ENCODE data around the gene MAP3K6. TPM values are rescaled to one million over a fixed set of nuclear protein-coding genes. Genes with fewer than 3 reads are reported as not detected.
A peak's percentile ranks its signal among the peaks of the same experiment; 100 is the strongest.

The MAP3K6 gene
- total RNA-seq, 1 donor from 2014 or later = 117 TPM

- DNase-seq (no peak), ATAC-seq (no peak)
- Histone ChIP-seq H3K27me3 (ENCODE audit: low read depth) (no peaks in the 10 kb centered on the region), H3K27ac (no peak overlapping the region), H3K4me3 (no peak overlapping the region), H3K36me3 (peaks cover 99% of the 10 kb centered on the region), H3K9me3 (no peaks in the 10 kb centered on the region), H3K4me1 (peaks cover 15% of the 10 kb centered on the region)
- TF ChIP-seq CTCF (IDR thresholded peaks at IDR 0.05) = no peak
- intact Hi-C loops (cut with DNase I) = no loop called here
Observed at GRCh38 chr1:27358928-27359313, 7.8 kb downstream of the MAP3K6 start.

GRCh38 chr1:27358038-27358927, 8.5 kb downstream of the MAP3K6 start:
- DNase-seq = no peak
- no peaks in the 10 kb centered on the region for H3K27me3 ChIP-seq (ENCODE audit: low read depth)
- no peak overlapping the region for H3K27ac ChIP-seq
- no peak for ATAC-seq
- peaks cover 12% of the 10 kb centered on the region for H3K4me1 ChIP-seq
- TF ChIP-seq CTCF (IDR thresholded peaks at IDR 0.05) = no peak
- no peak overlapping the region for H3K4me3 ChIP-seq
- H3K9me3 ChIP-seq = no peaks in the 10 kb centered on the region
- H3K36me3 ChIP-seq = peaks cover 99% of the 10 kb centered on the region
- intact Hi-C loops (cut with DNase I) = no loop called here

GRCh38 chr1:27357281-27358037, 9.3 kb downstream of the MAP3K6 start:
- intact Hi-C loops (cut with DNase I) = no loop called here
- peak; percentile 88 for DNase-seq
- H3K27ac ChIP-seq = peak overlapping the region; percentile 49
- H3K9me3 ChIP-seq = no peaks in the 10 kb centered on the region
- H3K4me3 ChIP-seq = peak overlapping the region; percentile 35
- peak; percentile 77 to 83 for ATAC-seq
- H3K27me3 ChIP-seq (ENCODE audit: low read depth) = no peaks in the 10 kb centered on the region
- H3K36me3 ChIP-seq = peaks cover 97% of the 10 kb centered on the region
- TF ChIP-seq CTCF (IDR thresholded peaks at IDR 0.05) = peak; percentile 99
- H3K4me1 ChIP-seq = peaks cover 12% of the 10 kb centered on the region

GRCh38 chr1:27356619-27357280, 10.0 kb downstream of the MAP3K6 start:
- ATAC-seq (peak; percentile 7 to 8), DNase-seq (peak; percentile 57)
- no peak for TF ChIP-seq CTCF (IDR thresholded peaks at IDR 0.05)
- peaks cover 90% of the 10 kb centered on the region for H3K36me3 ChIP-seq
- no peaks in the 10 kb centered on the region for H3K9me3 ChIP-seq
- H3K27ac ChIP-seq = peak overlapping the region; percentile 49
- intact Hi-C loops (cut with DNase I) = no loop called here
- H3K4me3 ChIP-seq = peak overlapping the region; percentile 35
- H3K27me3 ChIP-seq (ENCODE audit: low read depth) = no peaks in the 10 kb centered on the region
- peaks cover 12% of the 10 kb centered on the region for H3K4me1 ChIP-seq

- Histone ChIP-seq H3K4me1 (peaks cover 15% of the 10 kb centered on the region), H3K27me3 (ENCODE audit: low read depth) (no peaks in the 10 kb centered on the region), H3K36me3 (peaks cover 85% of the 10 kb centered on the region), H3K4me3 (no peak overlapping the region), H3K9me3 (no peaks in the 10 kb centered on the region), H3K27ac (peak overlapping the region; percentile 6)
- no peak for TF ChIP-seq CTCF (IDR thresholded peaks at IDR 0.05)
- ATAC-seq (no peak), DNase-seq (no peak)
- intact Hi-C loops (cut with DNase I) = no loop called here
Observed at GRCh38 chr1:27356277-27356618, 10.5 kb downstream of the MAP3K6 start.
